ENCODE results near the gene CSF2. TPM values are rescaled to one million over a fixed set of nuclear protein-coding genes. Genes with fewer than 3 reads are reported as not detected.
"Not testable (repeated sequence)": the region's sequence is repeated elsewhere in the genome, so short reads cannot be mapped to it uniquely, and the experiment has no call there.

Gene CSF2
- total and polyA plus RNA-seq, 12 donors: not detected

DNA sequence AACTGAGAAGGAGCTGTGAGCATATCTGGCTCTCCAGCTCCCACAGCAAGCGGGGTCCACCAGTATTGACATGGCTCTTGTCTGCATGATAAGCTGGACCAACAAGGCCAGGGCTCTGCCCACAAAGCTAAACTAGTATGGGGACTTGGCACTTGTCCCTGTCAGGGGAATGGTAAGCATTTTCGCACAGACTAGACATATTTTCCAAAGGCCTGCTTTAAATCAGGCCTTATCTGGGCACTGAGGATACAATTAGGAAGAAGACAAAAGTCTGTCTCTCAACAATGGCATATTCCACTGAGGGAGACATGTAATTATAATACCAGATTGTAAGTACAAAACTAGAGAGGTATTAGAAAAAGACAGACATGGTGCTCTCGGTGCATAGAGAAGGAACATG lies 32.1 kb downstream of the CSF2 start:
- intact Hi-C loops (cut with DNase I): no loop called here
- DNase-seq (no peak), ATAC-seq (no peak)
- Histone ChIP-seq H3K36me3 (no peaks in the 10 kb centered on the region), H3K4me1 (peaks cover 13 to 40% (median 16%) of the 10 kb centered on the region in 9 donors), H3K27ac (no peak overlapping the region), H3K27me3 (no peaks in the 10 kb centered on the region), H3K9me3 (no peaks in the 10 kb centered on the region), H3K4me3 (no peak overlapping the region)
- TF ChIP-seq, protein P1, sequence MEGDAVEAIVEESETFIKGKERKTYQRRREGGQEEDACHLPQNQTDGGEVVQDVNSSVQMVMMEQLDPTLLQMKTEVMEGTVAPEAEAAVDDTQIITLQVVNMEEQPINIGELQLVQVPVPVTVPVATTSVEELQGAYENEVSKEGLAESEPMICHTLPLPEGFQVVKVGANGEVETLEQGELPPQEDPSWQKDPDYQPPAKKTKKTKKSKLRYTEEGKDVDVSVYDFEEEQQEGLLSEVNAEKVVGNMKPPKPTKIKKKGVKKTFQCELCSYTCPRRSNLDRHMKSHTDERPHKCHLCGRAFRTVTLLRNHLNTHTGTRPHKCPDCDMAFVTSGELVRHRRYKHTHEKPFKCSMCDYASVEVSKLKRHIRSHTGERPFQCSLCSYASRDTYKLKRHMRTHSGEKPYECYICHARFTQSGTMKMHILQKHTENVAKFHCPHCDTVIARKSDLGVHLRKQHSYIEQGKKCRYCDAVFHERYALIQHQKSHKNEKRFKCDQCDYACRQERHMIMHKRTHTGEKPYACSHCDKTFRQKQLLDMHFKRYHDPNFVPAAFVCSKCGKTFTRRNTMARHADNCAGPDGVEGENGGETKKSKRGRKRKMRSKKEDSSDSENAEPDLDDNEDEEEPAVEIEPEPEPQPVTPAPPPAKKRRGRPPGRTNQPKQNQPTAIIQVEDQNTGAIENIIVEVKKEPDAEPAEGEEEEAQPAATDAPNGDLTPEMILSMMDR (IDR thresholded peaks at IDR 0.05): no peak
- WGBS, 2 donors: 83% methylated on average over 3 of the region's 3 CpGs

DNA sequence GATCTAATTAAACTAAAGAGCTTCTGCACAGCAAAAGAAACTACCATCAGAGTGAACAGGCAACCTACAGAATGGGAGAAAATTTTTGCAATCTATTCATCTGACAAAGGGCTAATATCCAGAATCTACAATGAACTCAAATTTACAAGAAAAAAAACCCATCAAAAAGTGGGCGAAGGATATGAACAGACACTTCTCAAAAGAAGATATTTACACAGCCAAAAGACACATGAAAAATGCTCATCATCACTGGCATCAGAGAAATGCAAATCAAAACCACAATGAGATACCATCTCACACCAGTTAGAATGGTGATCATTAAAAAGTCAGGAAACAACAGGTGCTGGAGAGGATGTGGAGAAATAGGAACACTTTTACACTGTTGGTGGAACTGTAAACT lies 34.9 kb downstream of the CSF2 start:
- H3K27ac ChIP-seq; DNase-seq; intact Hi-C loops (cut with DNase I); H3K9me3 ChIP-seq; H3K36me3 ChIP-seq; H3K4me3 ChIP-seq; H3K27me3 ChIP-seq; ATAC-seq: not testable (repeated sequence)
- WGBS, 2 donors: 98 to 100% methylated on average over 1 of the region's 1 CpG
- H3K4me1 ChIP-seq: peaks cover 5 to 13% (median 8%) of the 10 kb centered on the region in 9 donors

DNA sequence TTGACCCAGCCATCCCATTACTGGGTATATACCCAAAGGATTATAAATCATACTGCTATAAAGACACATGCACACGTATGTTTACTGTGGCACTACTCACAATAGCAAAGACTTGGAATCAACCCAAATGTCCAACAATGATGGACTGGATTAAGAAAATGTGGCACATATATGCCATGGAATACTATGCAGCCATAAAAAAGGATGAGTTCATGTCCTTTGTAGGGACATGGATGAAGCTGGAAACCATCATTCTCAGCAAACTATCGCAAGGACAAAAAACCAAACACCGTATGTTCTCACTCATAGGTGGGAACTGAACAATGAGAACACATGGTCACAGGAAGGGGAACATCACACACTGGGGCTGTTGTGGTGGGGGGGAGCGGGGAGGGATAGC lies 35.4 kb downstream of the CSF2 start:
- H3K27ac ChIP-seq; H3K4me1 ChIP-seq; H3K36me3 ChIP-seq; H3K4me3 ChIP-seq; H3K27me3 ChIP-seq; DNase-seq; intact Hi-C loops (cut with DNase I); H3K9me3 ChIP-seq; ATAC-seq: not testable (repeated sequence)
- 92 to 98% methylated on average over 3 to 4 of the region's 4 CpGs for WGBS, 2 donors

- ATAC-seq: no peak
- Histone ChIP-seq H3K9me3 (peaks cover 0 to 8% (median 0%) of the 10 kb centered on the region in 11 donors), H3K36me3 (no peaks in the 10 kb centered on the region), H3K4me3 (no peak overlapping the region), H3K4me1 (peaks cover 0 to 5% (median 0%) of the 10 kb centered on the region in 9 donors), H3K27me3 (no peaks in the 10 kb centered on the region), H3K27ac (no peak overlapping the region)
- TF ChIP-seq, protein P1 (IDR thresholded peaks at IDR 0.05): no peak
- intact Hi-C loops (cut with DNase I): no loop called here
- no peak for DNase-seq
- 82 to 86% methylated on average over 3 of the region's 3 CpGs for WGBS, 2 donors
Observed at GRCh38 chr5:132109494-132110053, 36.0 kb downstream of the CSF2 start.

DNA sequence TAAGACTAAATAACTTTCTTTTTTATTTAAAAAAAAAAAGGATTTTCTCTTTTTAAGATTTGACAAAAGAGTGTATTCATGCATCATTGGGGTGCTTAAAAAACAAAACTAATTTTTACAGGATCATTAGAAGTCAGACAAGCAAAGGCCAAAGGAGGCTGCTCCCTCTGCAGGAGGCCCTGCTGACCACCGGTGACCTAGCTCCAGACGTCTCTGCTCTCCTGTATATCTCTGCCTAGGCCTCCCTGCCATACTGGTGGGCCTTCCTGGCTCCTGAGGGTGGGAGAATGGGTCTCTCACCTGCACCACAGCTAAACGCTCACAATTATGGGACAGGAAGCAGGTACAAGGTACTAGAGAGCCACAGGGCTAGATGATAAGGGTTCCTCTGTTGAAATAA lies 36.6 kb downstream of the CSF2 start:
- TF ChIP-seq, protein P1 (IDR thresholded peaks at IDR 0.05): no peak
- Histone ChIP-seq H3K4me1 (peaks cover 0 to 9% (median 0%) of the 10 kb centered on the region in 9 donors), H3K27ac (no peak overlapping the region), H3K9me3 (peaks cover 0 to 8% (median 0%) of the 10 kb centered on the region in 11 donors), H3K4me3 (no peak overlapping the region), H3K27me3 (no peaks in the 10 kb centered on the region), H3K36me3 (no peaks in the 10 kb centered on the region)
- intact Hi-C loops (cut with DNase I): no loop called here
- DNase-seq: no peak
- WGBS, 2 donors: 70 to 73% methylated on average over 3 of the region's 3 CpGs
- no peak for ATAC-seq

Data from heart right ventricle (tissue), 16 donors.